MM.1S (cell line): Measurements from ENCODE around the gene WDR75.

Experiments used
- DNase-seq: peaks from one replicate; pipeline ENCODE4 v3.0.0-alpha.2; 2015
- H2AFZ ChIP-seq: fragments of 300-600 bp; sonication (generic); 2 replicates; pipeline ENCODE4 v1.6.0; 2016; ENCODE audit warnings: antibody characterized with exemption, low read length
- H3F3A ChIP-seq: fragments of 300-600 bp; sonication (generic); 2 replicates; pipeline ENCODE4 v1.6.1; 2016; ENCODE audit warnings: mild to moderate bottlenecking, antibody characterized with exemption, low read length, moderate library complexity, mixed read lengths; ENCODE audit not compliant: insufficient read depth
- H3K27ac ChIP-seq: fragments of 300-600 bp; sonication (generic); 2 replicates; pipeline ENCODE4 v1.5.1; 2016; ENCODE audit warnings: mild to moderate bottlenecking, low read length
- H3K27me3 ChIP-seq: fragments of 300-600 bp; sonication (generic); replicated peaks from 2 replicates; pipeline ENCODE4 v1.6.0; 2016; ENCODE audit warnings: low read length; ENCODE audit not compliant: insufficient read depth
- H3K36me3 ChIP-seq: fragments of 300-600 bp; sonication (generic); replicated peaks from 2 replicates; pipeline ENCODE4 v1.6.1; 2016; ENCODE audit warnings: mild to moderate bottlenecking, low read length, mixed read lengths; ENCODE audit not compliant: insufficient read depth
- H3K4me1 ChIP-seq: fragments of 300-600 bp; sonication (generic); 2 replicates; pipeline ENCODE4 v1.6.1; 2016; ENCODE audit warnings: low read length, mixed read lengths
- H3K4me2 ChIP-seq: fragments of 300-600 bp; sonication (generic); 2 replicates; pipeline ENCODE4 v1.6.0; 2016; ENCODE audit warnings: low read depth, low read length
- H3K4me3 ChIP-seq: fragments of 300-600 bp; sonication (generic); 2 replicates; pipeline ENCODE4 v1.5.1; 2016; ENCODE audit warnings: low read length, mixed read lengths
- H3K79me2 ChIP-seq: fragments of 300-600 bp; sonication (generic); 2 replicates; pipeline ENCODE4 v1.6.1; 2016; ENCODE audit warnings: mixed run types, low read length, mixed read lengths
- H3K9ac ChIP-seq: fragments of 300-600 bp; sonication (generic); 2 replicates; pipeline ENCODE4 v1.6.1; 2016; ENCODE audit warnings: low read length, mixed read lengths
- H3K9me2 ChIP-seq: fragments of 300-600 bp; sonication (generic); replicated peaks from 2 replicates; pipeline ENCODE4 v1.6.1; 2016; ENCODE audit warnings: mild to moderate bottlenecking, low read length, mixed read lengths; ENCODE audit not compliant: insufficient read depth
- H3K9me3 ChIP-seq: fragments of 300-600 bp; sonication (generic); replicated peaks from 2 replicates; pipeline ENCODE4 v1.6.1; 2016; ENCODE audit warnings: mild to moderate bottlenecking, low read length, mixed read lengths; ENCODE audit not compliant: insufficient read depth
- H4K20me1 ChIP-seq: fragments of 300-600 bp; sonication (generic); 2 replicates; pipeline ENCODE4 v1.6.1; 2016; ENCODE audit warnings: mild to moderate bottlenecking, low read length, moderate library complexity, mixed read lengths; ENCODE audit not compliant: insufficient read depth
- EZH2 ChIP-seq: fragments of 300-600 bp; sonication (generic); optimal IDR thresholded peaks from 2 replicates; pipeline ENCODE3; 2017; ENCODE audit warnings: low read depth, mild to moderate bottlenecking, antibody characterized with exemption, low read length, mixed read lengths
- EZH2phosphoT487 ChIP-seq: fragments of 300-600 bp; sonication (generic); IDR thresholded peaks from 2 replicates; pipeline ENCODE4 v1.6.1; 2018; ENCODE audit warnings: antibody characterized with exemption, low read length
- TF ChIP-seq, protein P1 (sequence below): fragments of 300-600 bp; sonication (generic); IDR thresholded peaks from 2 replicates; pipeline ENCODE4 v1.5.1; 2016; ENCODE audit warnings: antibody characterized with exemption, low read length, mixed read lengths

The WDR75 gene

DNA sequence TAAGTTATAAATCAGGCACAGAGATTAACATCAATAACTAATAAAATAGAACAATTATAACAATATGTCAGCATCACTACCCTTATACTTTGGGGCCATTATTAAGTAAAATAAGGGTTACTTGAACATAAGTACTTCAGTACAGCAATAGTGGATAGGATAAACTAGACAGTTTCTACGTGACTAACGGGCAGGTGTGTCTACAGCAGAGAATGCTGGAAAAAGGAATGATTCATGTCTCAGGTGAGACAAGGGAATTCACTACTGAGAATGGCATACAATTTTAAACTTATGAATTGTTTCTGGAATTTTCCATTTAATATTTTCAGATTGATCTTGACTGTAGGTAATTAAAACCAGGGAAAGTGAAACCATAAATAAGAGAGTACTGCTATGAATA lies 5.5 kb downstream of the WDR75 start:
- Histone ChIP-seq H4K20me1 (peaks cover 29% of the 10 kb centered on the region), H3K9me3 (no peaks in the 10 kb centered on the region), H3K36me3 (peaks cover 18% of the 10 kb centered on the region; the same call in 1 of the 2 replicates)

DNA sequence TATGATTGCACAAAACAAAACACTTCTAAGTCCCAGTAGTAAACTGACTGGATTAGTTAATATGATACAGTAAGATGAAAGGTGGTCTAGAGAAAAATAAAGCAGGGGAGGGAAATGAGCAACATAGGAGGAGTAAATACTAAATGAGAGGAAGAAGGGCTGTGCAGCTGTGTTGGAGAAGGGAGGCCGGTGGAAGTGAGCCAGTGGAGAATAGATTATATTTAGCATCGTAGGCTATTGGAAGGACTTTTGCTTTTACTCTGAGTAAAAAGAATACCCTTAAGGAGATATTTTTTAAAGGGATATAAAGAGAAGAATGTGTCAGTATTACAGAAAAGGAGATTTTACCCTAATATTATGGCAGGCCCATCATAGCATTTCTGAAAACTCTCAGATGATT lies 12.7 kb downstream of the WDR75 start:
- TF ChIP-seq, protein P1, sequence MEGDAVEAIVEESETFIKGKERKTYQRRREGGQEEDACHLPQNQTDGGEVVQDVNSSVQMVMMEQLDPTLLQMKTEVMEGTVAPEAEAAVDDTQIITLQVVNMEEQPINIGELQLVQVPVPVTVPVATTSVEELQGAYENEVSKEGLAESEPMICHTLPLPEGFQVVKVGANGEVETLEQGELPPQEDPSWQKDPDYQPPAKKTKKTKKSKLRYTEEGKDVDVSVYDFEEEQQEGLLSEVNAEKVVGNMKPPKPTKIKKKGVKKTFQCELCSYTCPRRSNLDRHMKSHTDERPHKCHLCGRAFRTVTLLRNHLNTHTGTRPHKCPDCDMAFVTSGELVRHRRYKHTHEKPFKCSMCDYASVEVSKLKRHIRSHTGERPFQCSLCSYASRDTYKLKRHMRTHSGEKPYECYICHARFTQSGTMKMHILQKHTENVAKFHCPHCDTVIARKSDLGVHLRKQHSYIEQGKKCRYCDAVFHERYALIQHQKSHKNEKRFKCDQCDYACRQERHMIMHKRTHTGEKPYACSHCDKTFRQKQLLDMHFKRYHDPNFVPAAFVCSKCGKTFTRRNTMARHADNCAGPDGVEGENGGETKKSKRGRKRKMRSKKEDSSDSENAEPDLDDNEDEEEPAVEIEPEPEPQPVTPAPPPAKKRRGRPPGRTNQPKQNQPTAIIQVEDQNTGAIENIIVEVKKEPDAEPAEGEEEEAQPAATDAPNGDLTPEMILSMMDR, result no peak
- TF ChIP-seq EZH2phosphoT487 (no peak), EZH2 (no peak)
- Histone ChIP-seq H3K27ac (no peak overlapping the region), H3K9me3 (no peaks in the 10 kb centered on the region), H4K20me1 (no peaks in the 10 kb centered on the region), H2AFZ (no peak overlapping the region), H3K27me3 (no peaks in the 10 kb centered on the region), H3K4me3 (no peak overlapping the region), H3K79me2 (peaks cover 6% of the 10 kb centered on the region), H3K4me2 (no peak overlapping the region), H3F3A (0 out of 2 replicates have a peak, but pooled peaks cover 3% of the 10 kb centered on the region), H3K36me3 (peaks cover 32% of the 10 kb centered on the region; the same call in 1 of the 2 replicates), H3K9me2 (no peaks in the 10 kb centered on the region), H3K4me1 (no peaks in the 10 kb centered on the region), H3K9ac (no peak overlapping the region)
- no peak for DNase-seq

More for the DNA sequence above, 5.5 kb downstream of the WDR75 start:
- Histone ChIP-seq H3K4me1 (peaks cover 25% of the 10 kb centered on the region), H3K4me3 (no peak overlapping the region), H3K79me2 (peaks cover 76% of the 10 kb centered on the region), H3F3A (no peaks in the 10 kb centered on the region), H3K27me3 (no peaks in the 10 kb centered on the region), H3K9ac (no peak overlapping the region), H3K4me2 (no peak overlapping the region), H3K27ac (no peak overlapping the region), H2AFZ (no peak overlapping the region), H3K9me2 (no peaks in the 10 kb centered on the region)
- no peak for DNase-seq
- no peak for TF ChIP-seq EZH2
- TF ChIP-seq EZH2phosphoT487, result no peak
- TF ChIP-seq, protein P1, result no peak

DNA sequence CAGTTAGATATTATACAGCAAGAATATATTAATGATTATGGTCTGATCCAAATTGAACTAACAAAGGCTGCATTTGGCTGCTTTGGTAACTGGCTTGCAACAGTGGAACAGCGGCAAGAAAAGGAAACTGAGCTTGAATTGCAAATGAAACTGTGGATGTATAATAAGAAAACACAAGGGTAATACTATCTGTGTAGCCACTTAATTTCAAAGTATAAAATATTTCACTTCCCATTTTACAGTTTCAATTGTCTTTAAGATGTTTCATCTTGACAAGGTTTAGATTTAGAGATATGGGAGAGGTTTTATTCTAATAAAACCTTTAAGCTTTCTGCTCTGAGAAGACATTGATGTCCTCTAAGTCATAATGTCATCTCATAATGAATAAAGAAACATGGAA lies 23.8 kb downstream of the WDR75 start:
- Histone ChIP-seq H3K27me3 (no peaks in the 10 kb centered on the region), H4K20me1 (no peaks in the 10 kb centered on the region), H3K36me3 (peaks cover 19% of the 10 kb centered on the region), H3K27ac (no peak overlapping the region), H2AFZ (no peak overlapping the region), H3K4me2 (no peak overlapping the region), H3K4me1 (peaks cover 3% of the 10 kb centered on the region; the same call in 1 of the 2 replicates), H3F3A (no peaks in the 10 kb centered on the region), H3K4me3 (no peak overlapping the region), H3K9ac (no peak overlapping the region), H3K9me3 (no peaks in the 10 kb centered on the region), H3K9me2 (no peaks in the 10 kb centered on the region), H3K79me2 (no peaks in the 10 kb centered on the region)
- DNase-seq, result no peak
- TF ChIP-seq EZH2, result no peak

DNA sequence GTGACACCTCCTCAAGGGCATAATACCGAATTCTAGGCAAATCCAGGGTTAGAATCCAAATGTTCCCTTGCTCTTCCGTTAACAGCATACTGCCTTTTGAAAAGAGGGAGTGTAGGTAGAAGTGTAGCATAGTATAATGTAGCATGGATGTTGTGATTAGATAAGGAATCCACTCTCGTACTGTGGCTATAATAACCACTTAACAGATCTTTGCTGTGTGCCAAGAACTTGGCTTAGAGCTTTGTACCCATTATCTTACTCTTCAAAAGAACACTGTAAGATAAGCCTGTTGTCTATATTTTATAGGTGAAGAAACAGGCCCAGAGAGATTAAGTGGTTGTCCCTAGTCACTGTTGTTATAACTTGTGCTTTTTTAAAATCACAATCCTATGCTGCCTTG lies 24.2 kb downstream of the WDR75 start:
- Histone ChIP-seq H3K27ac (no peak overlapping the region), H3K4me1 (peaks cover 3% of the 10 kb centered on the region; the same call in 1 of the 2 replicates), H3K36me3 (peaks cover 23% of the 10 kb centered on the region), H3K79me2 (no peaks in the 10 kb centered on the region), H3K9me3 (no peaks in the 10 kb centered on the region), H3K9ac (no peak overlapping the region), H3K4me2 (no peak overlapping the region), H4K20me1 (no peaks in the 10 kb centered on the region), H3F3A (no peaks in the 10 kb centered on the region), H3K4me3 (no peak overlapping the region), H3K27me3 (no peaks in the 10 kb centered on the region), H3K9me2 (no peaks in the 10 kb centered on the region), H2AFZ (no peak overlapping the region)
- TF ChIP-seq EZH2 (no peak), EZH2phosphoT487 (no peak)
- TF ChIP-seq, protein P1, result no peak
- no peak for DNase-seq
